Measurements from ENCODE around the gene AGAP2.

AGAP2 gene

DNA sequence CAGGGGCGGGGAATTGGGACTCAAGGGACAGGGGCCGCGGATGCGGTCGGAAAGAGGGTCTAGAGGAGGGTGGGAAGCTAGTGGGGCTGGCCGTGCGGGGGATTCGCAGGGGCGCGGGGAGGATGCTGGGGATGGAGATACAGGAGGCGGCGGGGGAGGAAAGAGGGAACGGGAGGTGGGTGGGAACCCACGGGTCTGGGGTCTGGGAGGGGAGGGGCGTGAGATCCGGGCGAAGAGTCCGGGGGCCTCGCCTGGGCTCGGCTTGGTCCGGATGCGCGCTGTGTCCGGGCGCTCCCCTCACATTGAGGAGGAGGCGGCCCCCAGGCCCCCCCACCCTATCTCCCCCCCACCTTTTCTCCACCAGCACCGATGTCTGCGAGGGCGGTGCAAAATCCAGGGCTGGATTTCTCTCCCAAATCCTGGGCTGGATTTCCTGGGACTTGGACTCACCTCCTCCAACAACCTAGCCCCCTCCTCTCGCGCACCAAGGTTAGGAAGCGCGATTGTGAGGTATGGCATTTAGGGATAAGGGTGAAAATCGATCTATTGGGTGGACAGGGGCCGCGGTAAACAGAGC lies at the start of gene AGAP2 (continued):
- TF ChIP-seq ZBTB17 (tag by site-specific recombination; IDR thresholded peaks at IDR 0.05) (peak; percentile 81), ZNF404 (tag by site-specific recombination; IDR thresholded peaks at IDR 0.05) (no peak), ZNF202 (tag by site-specific recombination; IDR thresholded peaks at IDR 0.05; ENCODE audit: borderline replicate concordance) (no peak), ZNF660 (tag by site-specific recombination; IDR thresholded peaks at IDR 0.05) (peak; percentile 78), WT1 (tag by site-specific recombination; IDR thresholded peaks at IDR 0.05) (no peak), ZBTB20 (tag by site-specific recombination; IDR thresholded peaks at IDR 0.05) (no peak; the same call in 1 of the 2 replicates), ZNF24 (tag by site-specific recombination; IDR thresholded peaks at IDR 0.05) (0 out of 2 replicates have a peak, but pooled peaks have one; percentile 35), ZNF629 (tag by site-specific recombination; IDR thresholded peaks at IDR 0.05) (peak; percentile 57; the same call in 1 of the 2 replicates), ZNF626 (tag by site-specific recombination; IDR thresholded peaks at IDR 0.05) (no peak), OVOL3 (tag by site-specific recombination; IDR thresholded peaks at IDR 0.05) (no peak), ZNF37A (tag by site-specific recombination; IDR thresholded peaks at IDR 0.05) (no peak), GLI2 (tag by site-specific recombination; IDR thresholded peaks at IDR 0.05; ENCODE audit: borderline replicate concordance, low read depth) (no peak), ZNF350 (tag by site-specific recombination; IDR thresholded peaks at IDR 0.05) (no peak), ZNF521 (tag by site-specific recombination; IDR thresholded peaks at IDR 0.05) (no peak), ZNF600 (tag by site-specific recombination; IDR thresholded peaks at IDR 0.05) (no peak), ZSCAN30 (tag by site-specific recombination; IDR thresholded peaks at IDR 0.05) (peak; percentile 56; the same call in 1 of the 2 replicates), ZNF548 (tag by site-specific recombination; IDR thresholded peaks at IDR 0.05) (peak; percentile 16; the same call in 1 of the 2 replicates), ZNF596 (tag by site-specific recombination; IDR thresholded peaks at IDR 0.05) (no peak), SP7 (tag by site-specific recombination; IDR thresholded peaks at IDR 0.05) (peak; percentile 82), ZNF416 (tag by site-specific recombination; IDR thresholded peaks at IDR 0.05) (no peak), ZNF529 (tag by site-specific recombination; IDR thresholded peaks at IDR 0.05; ENCODE audit: insufficient replicate concordance) (no peak), ZNF701 (tag by site-specific recombination; IDR thresholded peaks at IDR 0.05) (no peak), OSR2 (tag by site-specific recombination; IDR thresholded peaks at IDR 0.05) (no peak), ZNF292 (tag by site-specific recombination; IDR thresholded peaks at IDR 0.05; ENCODE audit: borderline replicate concordance, low read depth) (no peak), ZNF169 (tag by site-specific recombination; IDR thresholded peaks at IDR 0.05) (no peak)
- TF ChIP-seq, protein P1, sequence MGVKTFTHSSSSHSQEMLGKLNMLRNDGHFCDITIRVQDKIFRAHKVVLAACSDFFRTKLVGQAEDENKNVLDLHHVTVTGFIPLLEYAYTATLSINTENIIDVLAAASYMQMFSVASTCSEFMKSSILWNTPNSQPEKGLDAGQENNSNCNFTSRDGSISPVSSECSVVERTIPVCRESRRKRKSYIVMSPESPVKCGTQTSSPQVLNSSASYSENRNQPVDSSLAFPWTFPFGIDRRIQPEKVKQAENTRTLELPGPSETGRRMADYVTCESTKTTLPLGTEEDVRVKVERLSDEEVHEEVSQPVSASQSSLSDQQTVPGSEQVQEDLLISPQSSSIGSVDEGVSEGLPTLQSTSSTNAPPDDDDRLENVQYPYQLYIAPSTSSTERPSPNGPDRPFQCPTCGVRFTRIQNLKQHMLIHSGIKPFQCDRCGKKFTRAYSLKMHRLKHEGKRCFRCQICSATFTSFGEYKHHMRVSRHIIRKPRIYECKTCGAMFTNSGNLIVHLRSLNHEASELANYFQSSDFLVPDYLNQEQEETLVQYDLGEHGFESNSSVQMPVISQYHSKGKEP (tag by site-specific recombination; IDR thresholded peaks at IDR 0.05), result 0 out of 2 replicates have a peak, but pooled peaks have one; percentile 57
- TF ChIP-seq, protein P2, sequence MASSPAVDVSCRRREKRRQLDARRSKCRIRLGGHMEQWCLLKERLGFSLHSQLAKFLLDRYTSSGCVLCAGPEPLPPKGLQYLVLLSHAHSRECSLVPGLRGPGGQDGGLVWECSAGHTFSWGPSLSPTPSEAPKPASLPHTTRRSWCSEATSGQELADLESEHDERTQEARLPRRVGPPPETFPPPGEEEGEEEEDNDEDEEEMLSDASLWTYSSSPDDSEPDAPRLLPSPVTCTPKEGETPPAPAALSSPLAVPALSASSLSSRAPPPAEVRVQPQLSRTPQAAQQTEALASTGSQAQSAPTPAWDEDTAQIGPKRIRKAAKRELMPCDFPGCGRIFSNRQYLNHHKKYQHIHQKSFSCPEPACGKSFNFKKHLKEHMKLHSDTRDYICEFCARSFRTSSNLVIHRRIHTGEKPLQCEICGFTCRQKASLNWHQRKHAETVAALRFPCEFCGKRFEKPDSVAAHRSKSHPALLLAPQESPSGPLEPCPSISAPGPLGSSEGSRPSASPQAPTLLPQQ (tag by site-specific recombination; IDR thresholded peaks at IDR 0.05), result 0 out of 2 replicates have a peak, but pooled peaks have one; percentile 65
- TF ChIP-seq, protein P3, sequence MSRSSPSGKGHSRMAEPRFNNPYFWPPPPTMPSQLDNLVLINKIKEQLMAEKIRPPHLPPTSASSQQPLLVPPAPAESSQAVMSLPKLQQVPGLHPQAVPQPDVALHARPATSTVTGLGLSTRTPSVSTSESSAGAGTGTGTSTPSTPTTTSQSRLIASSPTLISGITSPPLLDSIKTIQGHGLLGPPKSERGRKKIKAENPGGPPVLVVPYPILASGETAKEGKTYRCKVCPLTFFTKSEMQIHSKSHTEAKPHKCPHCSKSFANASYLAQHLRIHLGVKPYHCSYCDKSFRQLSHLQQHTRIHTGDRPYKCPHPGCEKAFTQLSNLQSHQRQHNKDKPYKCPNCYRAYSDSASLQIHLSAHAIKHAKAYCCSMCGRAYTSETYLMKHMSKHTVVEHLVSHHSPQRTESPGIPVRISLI (tag by site-specific recombination; IDR thresholded peaks at IDR 0.05), result no peak
- TF ChIP-seq, protein P4, sequence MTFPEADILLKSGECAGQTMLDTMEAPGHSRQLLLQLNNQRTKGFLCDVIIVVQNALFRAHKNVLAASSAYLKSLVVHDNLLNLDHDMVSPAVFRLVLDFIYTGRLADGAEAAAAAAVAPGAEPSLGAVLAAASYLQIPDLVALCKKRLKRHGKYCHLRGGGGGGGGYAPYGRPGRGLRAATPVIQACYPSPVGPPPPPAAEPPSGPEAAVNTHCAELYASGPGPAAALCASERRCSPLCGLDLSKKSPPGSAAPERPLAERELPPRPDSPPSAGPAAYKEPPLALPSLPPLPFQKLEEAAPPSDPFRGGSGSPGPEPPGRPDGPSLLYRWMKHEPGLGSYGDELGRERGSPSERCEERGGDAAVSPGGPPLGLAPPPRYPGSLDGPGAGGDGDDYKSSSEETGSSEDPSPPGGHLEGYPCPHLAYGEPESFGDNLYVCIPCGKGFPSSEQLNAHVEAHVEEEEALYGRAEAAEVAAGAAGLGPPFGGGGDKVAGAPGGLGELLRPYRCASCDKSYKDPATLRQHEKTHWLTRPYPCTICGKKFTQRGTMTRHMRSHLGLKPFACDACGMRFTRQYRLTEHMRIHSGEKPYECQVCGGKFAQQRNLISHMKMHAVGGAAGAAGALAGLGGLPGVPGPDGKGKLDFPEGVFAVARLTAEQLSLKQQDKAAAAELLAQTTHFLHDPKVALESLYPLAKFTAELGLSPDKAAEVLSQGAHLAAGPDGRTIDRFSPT (tag by site-specific recombination; IDR thresholded peaks at IDR 0.05), result no peak
- TF ChIP-seq, protein P5, sequence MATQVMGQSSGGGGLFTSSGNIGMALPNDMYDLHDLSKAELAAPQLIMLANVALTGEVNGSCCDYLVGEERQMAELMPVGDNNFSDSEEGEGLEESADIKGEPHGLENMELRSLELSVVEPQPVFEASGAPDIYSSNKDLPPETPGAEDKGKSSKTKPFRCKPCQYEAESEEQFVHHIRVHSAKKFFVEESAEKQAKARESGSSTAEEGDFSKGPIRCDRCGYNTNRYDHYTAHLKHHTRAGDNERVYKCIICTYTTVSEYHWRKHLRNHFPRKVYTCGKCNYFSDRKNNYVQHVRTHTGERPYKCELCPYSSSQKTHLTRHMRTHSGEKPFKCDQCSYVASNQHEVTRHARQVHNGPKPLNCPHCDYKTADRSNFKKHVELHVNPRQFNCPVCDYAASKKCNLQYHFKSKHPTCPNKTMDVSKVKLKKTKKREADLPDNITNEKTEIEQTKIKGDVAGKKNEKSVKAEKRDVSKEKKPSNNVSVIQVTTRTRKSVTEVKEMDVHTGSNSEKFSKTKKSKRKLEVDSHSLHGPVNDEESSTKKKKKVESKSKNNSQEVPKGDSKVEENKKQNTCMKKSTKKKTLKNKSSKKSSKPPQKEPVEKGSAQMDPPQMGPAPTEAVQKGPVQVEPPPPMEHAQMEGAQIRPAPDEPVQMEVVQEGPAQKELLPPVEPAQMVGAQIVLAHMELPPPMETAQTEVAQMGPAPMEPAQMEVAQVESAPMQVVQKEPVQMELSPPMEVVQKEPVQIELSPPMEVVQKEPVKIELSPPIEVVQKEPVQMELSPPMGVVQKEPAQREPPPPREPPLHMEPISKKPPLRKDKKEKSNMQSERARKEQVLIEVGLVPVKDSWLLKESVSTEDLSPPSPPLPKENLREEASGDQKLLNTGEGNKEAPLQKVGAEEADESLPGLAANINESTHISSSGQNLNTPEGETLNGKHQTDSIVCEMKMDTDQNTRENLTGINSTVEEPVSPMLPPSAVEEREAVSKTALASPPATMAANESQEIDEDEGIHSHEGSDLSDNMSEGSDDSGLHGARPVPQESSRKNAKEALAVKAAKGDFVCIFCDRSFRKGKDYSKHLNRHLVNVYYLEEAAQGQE (tag by site-specific recombination; IDR thresholded peaks at IDR 0.05), result no peak
- TF ChIP-seq, protein P6, sequence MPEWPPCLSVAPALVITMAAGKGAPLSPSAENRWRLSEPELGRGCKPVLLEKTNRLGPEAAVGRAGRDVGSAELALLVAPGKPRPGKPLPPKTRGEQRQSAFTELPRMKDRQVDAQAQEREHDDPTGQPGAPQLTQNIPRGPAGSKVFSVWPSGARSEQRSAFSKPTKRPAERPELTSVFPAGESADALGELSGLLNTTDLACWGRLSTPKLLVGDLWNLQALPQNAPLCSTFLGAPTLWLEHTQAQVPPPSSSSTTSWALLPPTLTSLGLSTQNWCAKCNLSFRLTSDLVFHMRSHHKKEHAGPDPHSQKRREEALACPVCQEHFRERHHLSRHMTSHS (tag by site-specific recombination; IDR thresholded peaks at IDR 0.05), result no peak
